ENCODE data around the gene TRPV6. TPM values are rescaled to one million over a fixed set of nuclear protein-coding genes. Genes with fewer than 3 reads are reported as not detected.

Gene TRPV6
- total and polyA plus RNA-seq, 2 donors from 2014 or later, result 4.4 to 5.5 TPM

GRCh38 chr7:142897691-142898090, 12.1 kb upstream of the TRPV6 start:
- Histone ChIP-seq H3K36me3 (ENCODE audit: control insufficient read depth in 2 of 3, insufficient read depth in 3 of 3, low read length in 3 of 3) (no peaks in the 10 kb centered on the region), H3K9ac (ENCODE audit: low read length in 3 of 3) (no peak overlapping the region), H3K9me3 (ENCODE audit: control insufficient read depth in 2 of 3, insufficient read depth in 1 of 3, low read length in 3 of 3) (no peaks in the 10 kb centered on the region), H3K4me1 (ENCODE audit: control insufficient read depth in 2 of 3, insufficient read depth in 2 of 3, low read depth in 1 of 3, low read length in 3 of 3) (no peaks in the 10 kb centered on the region), H3K27me3 (ENCODE audit: control insufficient read depth, insufficient read depth, low read length) (no peaks in the 10 kb centered on the region), H3K4me3 (ENCODE audit: low read length in 3 of 3) (no peak overlapping the region), H3K27ac (ENCODE audit: low read depth in 2 of 2, low read length in 2 of 2) (no peak overlapping the region)
- intact Hi-C loops (cut with DNase I), result no loop called here
- TF ChIP-seq CTCF (IDR thresholded peaks at IDR 0.05; ENCODE audit: borderline replicate concordance, extremely low read depth, insufficient read depth), result no peak
- DNase-seq (no peak), FAIRE-seq (no peak)

- no peak for FAIRE-seq
- Histone ChIP-seq H3K9me3 (ENCODE audit: control insufficient read depth in 2 of 3, insufficient read depth in 1 of 3, low read length in 3 of 3) (no peaks in the 10 kb centered on the region), H3K9ac (ENCODE audit: low read length in 3 of 3) (no peak overlapping the region), H3K4me3 (ENCODE audit: low read length in 3 of 3) (no peak overlapping the region), H3K27ac (ENCODE audit: low read depth in 2 of 2, low read length in 2 of 2) (no peak overlapping the region), H3K36me3 (ENCODE audit: control insufficient read depth in 2 of 3, insufficient read depth in 3 of 3, low read length in 3 of 3) (no peaks in the 10 kb centered on the region), H3K4me1 (ENCODE audit: control insufficient read depth in 2 of 3, insufficient read depth in 2 of 3, low read depth in 1 of 3, low read length in 3 of 3) (no peaks in the 10 kb centered on the region), H3K27me3 (ENCODE audit: control insufficient read depth, insufficient read depth, low read length) (no peaks in the 10 kb centered on the region)
- no peak for DNase-seq
- TF ChIP-seq CTCF (IDR thresholded peaks at IDR 0.05; ENCODE audit: borderline replicate concordance, extremely low read depth, insufficient read depth), result no peak
- intact Hi-C loops (cut with DNase I), result no loop called here
These were observed 11.3 kb upstream of the TRPV6 start for GRCh38 chr7:142896741-142897379.

- no peak for FAIRE-seq
- no peak overlapping the region for H3K27ac ChIP-seq (ENCODE audit: low read depth in 2 of 2, low read length in 2 of 2)
- H3K27me3 ChIP-seq (ENCODE audit: control insufficient read depth, insufficient read depth, low read length), result no peaks in the 10 kb centered on the region
- H3K4me3 ChIP-seq (ENCODE audit: low read length in 3 of 3), result no peak overlapping the region
- intact Hi-C loops (cut with DNase I), result no loop called here
- no peak overlapping the region for H3K9ac ChIP-seq (ENCODE audit: low read length in 3 of 3)
- DNase-seq, result no peak
- no peak for TF ChIP-seq CTCF (IDR thresholded peaks at IDR 0.05; ENCODE audit: borderline replicate concordance, extremely low read depth, insufficient read depth)
- no peaks in the 10 kb centered on the region for H3K4me1 ChIP-seq (ENCODE audit: control insufficient read depth in 2 of 3, insufficient read depth in 2 of 3, low read depth in 1 of 3, low read length in 3 of 3)
- no peaks in the 10 kb centered on the region for H3K36me3 ChIP-seq (ENCODE audit: control insufficient read depth in 2 of 3, insufficient read depth in 3 of 3, low read length in 3 of 3)
- H3K9me3 ChIP-seq (ENCODE audit: control insufficient read depth in 2 of 3, insufficient read depth in 1 of 3, low read length in 3 of 3), result no peaks in the 10 kb centered on the region
These were observed 10.6 kb upstream of the TRPV6 start for GRCh38 chr7:142896151-142896550.
